ENCODE measurements around the gene RBM19. TPM values are rescaled to one million over a fixed set of nuclear protein-coding genes. Genes with fewer than 3 reads are reported as not detected.

RBM19 gene
- total and polyA plus RNA-seq, 4 donors: 7.9 to 18.7 (median 9.0) TPM

DNA sequence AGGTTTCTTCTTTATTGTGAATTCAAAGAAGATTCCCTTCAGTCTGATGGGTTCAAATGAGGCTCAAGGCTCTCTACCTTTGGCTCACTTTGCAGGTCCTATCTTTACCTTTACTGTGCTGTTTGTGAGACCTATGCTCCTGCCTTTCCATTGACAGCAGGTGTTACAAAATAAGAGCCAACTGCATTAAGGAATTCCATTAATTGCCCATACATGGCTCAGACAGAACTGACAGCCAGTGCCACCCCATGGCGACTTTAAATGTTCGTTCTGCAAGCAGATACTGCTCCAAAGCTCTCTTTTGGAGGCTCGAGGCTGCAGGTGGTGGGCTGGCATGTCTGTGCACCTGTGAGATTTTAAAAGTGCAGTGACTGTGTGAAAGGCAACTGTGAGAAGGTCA is 44.7 kb downstream of the RBM19 start:
- Histone ChIP-seq H3K27ac (ENCODE audit: low read depth in 1 of 2, low read length in 2 of 2) (no peak overlapping the region), H3K9me3 (ENCODE audit: control insufficient read depth in 4 of 4, low read length in 3 of 4) (no peaks in the 10 kb centered on the region), H3K36me3 (ENCODE audit: control insufficient read depth in 4 of 4, insufficient read depth in 3 of 4, low read depth in 1 of 4, low read length in 3 of 4) (peaks cover 9 to 46% (median 20%) of the 10 kb centered on the region in 4 donors), H3K4me3 (ENCODE audit: low read depth in 1 of 3, low read length in 3 of 3) (no peak overlapping the region), H3K27me3 (ENCODE audit: control insufficient read depth in 4 of 4, insufficient read depth in 4 of 4, low read length in 3 of 4) (no peaks in the 10 kb centered on the region), H3K4me1 (ENCODE audit: control insufficient read depth in 4 of 4, insufficient read depth in 4 of 4, low read length in 3 of 4) (no peaks in the 10 kb centered on the region), H3K9ac (ENCODE audit: low read depth in 1 of 2, low read length in 2 of 2) (no peak overlapping the region)
- no peak for DNase-seq (ENCODE audit: low spot score)
- TF ChIP-seq SP1 (IDR thresholded peaks at IDR 0.05) (no peak), GABPA (IDR thresholded peaks at IDR 0.05 in 1 of 2, conservative IDR thresholded peaks at IDR 0.05 in 1 of 2) (no peak), RXRA (IDR thresholded peaks at IDR 0.05) (no peak), HNF4G (IDR thresholded peaks at IDR 0.05) (no peak), FOXA1 (IDR thresholded peaks at IDR 0.05) (no peak), FOXA2 (IDR thresholded peaks at IDR 0.05) (no peak), HNF4A (conservative IDR thresholded peaks at IDR 0.05) (no peak), EGR1 (IDR thresholded peaks at IDR 0.05; ENCODE audit: low read depth in 2 of 2) (no peak), NR2F2 (IDR thresholded peaks at IDR 0.05) (no peak), RAD21 (IDR thresholded peaks at IDR 0.05) (no peak), YY1 (IDR thresholded peaks at IDR 0.05) (no peak), TAF1 (conservative IDR thresholded peaks at IDR 0.05) (no peak), JUND (IDR thresholded peaks at IDR 0.05) (no peak)
- TF ChIP-seq, protein P1, sequence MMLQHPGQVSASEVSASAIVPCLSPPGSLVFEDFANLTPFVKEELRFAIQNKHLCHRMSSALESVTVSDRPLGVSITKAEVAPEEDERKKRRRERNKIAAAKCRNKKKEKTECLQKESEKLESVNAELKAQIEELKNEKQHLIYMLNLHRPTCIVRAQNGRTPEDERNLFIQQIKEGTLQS (IDR thresholded peaks at IDR 0.05): no peak
- TF ChIP-seq, protein P2, sequence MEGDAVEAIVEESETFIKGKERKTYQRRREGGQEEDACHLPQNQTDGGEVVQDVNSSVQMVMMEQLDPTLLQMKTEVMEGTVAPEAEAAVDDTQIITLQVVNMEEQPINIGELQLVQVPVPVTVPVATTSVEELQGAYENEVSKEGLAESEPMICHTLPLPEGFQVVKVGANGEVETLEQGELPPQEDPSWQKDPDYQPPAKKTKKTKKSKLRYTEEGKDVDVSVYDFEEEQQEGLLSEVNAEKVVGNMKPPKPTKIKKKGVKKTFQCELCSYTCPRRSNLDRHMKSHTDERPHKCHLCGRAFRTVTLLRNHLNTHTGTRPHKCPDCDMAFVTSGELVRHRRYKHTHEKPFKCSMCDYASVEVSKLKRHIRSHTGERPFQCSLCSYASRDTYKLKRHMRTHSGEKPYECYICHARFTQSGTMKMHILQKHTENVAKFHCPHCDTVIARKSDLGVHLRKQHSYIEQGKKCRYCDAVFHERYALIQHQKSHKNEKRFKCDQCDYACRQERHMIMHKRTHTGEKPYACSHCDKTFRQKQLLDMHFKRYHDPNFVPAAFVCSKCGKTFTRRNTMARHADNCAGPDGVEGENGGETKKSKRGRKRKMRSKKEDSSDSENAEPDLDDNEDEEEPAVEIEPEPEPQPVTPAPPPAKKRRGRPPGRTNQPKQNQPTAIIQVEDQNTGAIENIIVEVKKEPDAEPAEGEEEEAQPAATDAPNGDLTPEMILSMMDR (IDR thresholded peaks at IDR 0.05; ENCODE audit: low read depth, low read length, missing input control): no peak
- TF ChIP-seq, protein P3, sequence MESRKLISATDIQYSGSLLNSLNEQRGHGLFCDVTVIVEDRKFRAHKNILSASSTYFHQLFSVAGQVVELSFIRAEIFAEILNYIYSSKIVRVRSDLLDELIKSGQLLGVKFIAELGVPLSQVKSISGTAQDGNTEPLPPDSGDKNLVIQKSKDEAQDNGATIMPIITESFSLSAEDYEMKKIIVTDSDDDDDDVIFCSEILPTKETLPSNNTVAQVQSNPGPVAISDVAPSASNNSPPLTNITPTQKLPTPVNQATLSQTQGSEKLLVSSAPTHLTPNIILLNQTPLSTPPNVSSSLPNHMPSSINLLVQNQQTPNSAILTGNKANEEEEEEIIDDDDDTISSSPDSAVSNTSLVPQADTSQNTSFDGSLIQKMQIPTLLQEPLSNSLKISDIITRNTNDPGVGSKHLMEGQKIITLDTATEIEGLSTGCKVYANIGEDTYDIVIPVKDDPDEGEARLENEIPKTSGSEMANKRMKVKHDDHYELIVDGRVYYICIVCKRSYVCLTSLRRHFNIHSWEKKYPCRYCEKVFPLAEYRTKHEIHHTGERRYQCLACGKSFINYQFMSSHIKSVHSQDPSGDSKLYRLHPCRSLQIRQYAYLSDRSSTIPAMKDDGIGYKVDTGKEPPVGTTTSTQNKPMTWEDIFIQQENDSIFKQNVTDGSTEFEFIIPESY (IDR thresholded peaks at IDR 0.05): no peak
- TF ChIP-seq, protein P4, sequence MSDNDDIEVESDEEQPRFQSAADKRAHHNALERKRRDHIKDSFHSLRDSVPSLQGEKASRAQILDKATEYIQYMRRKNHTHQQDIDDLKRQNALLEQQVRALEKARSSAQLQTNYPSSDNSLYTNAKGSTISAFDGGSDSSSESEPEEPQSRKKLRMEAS (IDR thresholded peaks at IDR 0.05): no peak
- WGBS: 92% methylated on average over 3 of the region's 3 CpGs

DNA sequence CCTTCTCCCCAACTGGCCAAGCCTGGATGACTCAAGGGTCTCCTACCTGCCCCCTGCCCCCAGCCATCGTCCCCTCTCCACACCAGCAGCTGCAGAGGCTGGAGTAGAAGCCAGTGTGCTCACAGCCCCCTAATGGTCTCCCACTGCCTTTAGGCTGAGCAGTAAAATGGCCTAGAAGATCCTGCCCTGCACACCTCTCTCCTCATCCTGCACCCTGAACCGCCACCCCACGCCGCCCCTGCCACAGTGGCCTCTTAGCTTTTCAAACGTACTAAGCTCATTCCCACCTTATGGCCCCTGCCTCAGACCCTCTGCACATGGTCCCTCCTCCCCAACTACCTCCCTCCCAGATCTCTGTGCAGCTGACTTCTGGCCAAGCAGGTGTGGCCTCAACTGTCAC is 46.3 kb downstream of the RBM19 start:
- WGBS: 97% methylated on average over 5 of the region's 5 CpGs
- H3K4me3 ChIP-seq (ENCODE audit: low read depth in 1 of 3, low read length in 3 of 3): no peak overlapping the region

More for the DNA sequence above, 46.3 kb downstream of the RBM19 start:
- no peaks in the 10 kb centered on the region for H3K27me3 ChIP-seq (ENCODE audit: control insufficient read depth in 4 of 4, insufficient read depth in 4 of 4, low read length in 3 of 4)
- H3K9ac ChIP-seq (ENCODE audit: low read depth in 1 of 2, low read length in 2 of 2): no peak overlapping the region
- no peaks in the 10 kb centered on the region for H3K9me3 ChIP-seq (ENCODE audit: control insufficient read depth in 4 of 4, low read length in 3 of 4)
- no peak for TF ChIP-seq RAD21 (IDR thresholded peaks at IDR 0.05)
- no peak for TF ChIP-seq HNF4G (IDR thresholded peaks at IDR 0.05)
- no peak for TF ChIP-seq RXRA (IDR thresholded peaks at IDR 0.05)
- TF ChIP-seq TAF1 (conservative IDR thresholded peaks at IDR 0.05): no peak
- TF ChIP-seq, protein P2 (IDR thresholded peaks at IDR 0.05; ENCODE audit: low read depth, low read length, missing input control): no peak
- TF ChIP-seq EGR1 (IDR thresholded peaks at IDR 0.05; ENCODE audit: low read depth in 2 of 2): no peak
- TF ChIP-seq, protein P4 (IDR thresholded peaks at IDR 0.05): no peak
- no peak for TF ChIP-seq FOXA2 (IDR thresholded peaks at IDR 0.05)
- TF ChIP-seq, protein P5, sequence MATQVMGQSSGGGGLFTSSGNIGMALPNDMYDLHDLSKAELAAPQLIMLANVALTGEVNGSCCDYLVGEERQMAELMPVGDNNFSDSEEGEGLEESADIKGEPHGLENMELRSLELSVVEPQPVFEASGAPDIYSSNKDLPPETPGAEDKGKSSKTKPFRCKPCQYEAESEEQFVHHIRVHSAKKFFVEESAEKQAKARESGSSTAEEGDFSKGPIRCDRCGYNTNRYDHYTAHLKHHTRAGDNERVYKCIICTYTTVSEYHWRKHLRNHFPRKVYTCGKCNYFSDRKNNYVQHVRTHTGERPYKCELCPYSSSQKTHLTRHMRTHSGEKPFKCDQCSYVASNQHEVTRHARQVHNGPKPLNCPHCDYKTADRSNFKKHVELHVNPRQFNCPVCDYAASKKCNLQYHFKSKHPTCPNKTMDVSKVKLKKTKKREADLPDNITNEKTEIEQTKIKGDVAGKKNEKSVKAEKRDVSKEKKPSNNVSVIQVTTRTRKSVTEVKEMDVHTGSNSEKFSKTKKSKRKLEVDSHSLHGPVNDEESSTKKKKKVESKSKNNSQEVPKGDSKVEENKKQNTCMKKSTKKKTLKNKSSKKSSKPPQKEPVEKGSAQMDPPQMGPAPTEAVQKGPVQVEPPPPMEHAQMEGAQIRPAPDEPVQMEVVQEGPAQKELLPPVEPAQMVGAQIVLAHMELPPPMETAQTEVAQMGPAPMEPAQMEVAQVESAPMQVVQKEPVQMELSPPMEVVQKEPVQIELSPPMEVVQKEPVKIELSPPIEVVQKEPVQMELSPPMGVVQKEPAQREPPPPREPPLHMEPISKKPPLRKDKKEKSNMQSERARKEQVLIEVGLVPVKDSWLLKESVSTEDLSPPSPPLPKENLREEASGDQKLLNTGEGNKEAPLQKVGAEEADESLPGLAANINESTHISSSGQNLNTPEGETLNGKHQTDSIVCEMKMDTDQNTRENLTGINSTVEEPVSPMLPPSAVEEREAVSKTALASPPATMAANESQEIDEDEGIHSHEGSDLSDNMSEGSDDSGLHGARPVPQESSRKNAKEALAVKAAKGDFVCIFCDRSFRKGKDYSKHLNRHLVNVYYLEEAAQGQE (IDR thresholded peaks at IDR 0.05): no peak
- no peak for TF ChIP-seq YY1 (IDR thresholded peaks at IDR 0.05)
- TF ChIP-seq HNF4A (conservative IDR thresholded peaks at IDR 0.05): no peak
- TF ChIP-seq GABPA (IDR thresholded peaks at IDR 0.05 in 1 of 2, conservative IDR thresholded peaks at IDR 0.05 in 1 of 2): no peak
- TF ChIP-seq, protein P3 (IDR thresholded peaks at IDR 0.05): no peak
- TF ChIP-seq FOXA1 (IDR thresholded peaks at IDR 0.05): no peak
- TF ChIP-seq, protein P1 (IDR thresholded peaks at IDR 0.05): no peak
- TF ChIP-seq SP1 (IDR thresholded peaks at IDR 0.05): no peak
- peaks cover 5 to 48% (median 10%) of the 10 kb centered on the region in 4 donors for H3K36me3 ChIP-seq (ENCODE audit: control insufficient read depth in 4 of 4, insufficient read depth in 3 of 4, low read depth in 1 of 4, low read length in 3 of 4)
- H3K4me1 ChIP-seq (ENCODE audit: control insufficient read depth in 4 of 4, insufficient read depth in 4 of 4, low read length in 3 of 4): no peaks in the 10 kb centered on the region
- no peak overlapping the region for H3K27ac ChIP-seq (ENCODE audit: low read depth in 1 of 2, low read length in 2 of 2)
- no peak for DNase-seq (ENCODE audit: low spot score)
